Measurements from ENCODE around the gene MARCHF9.

Gene MARCHF9

GRCh38 chr12:57724003-57724935, 30.6 kb upstream of the MARCHF9 start:
- no peak for DNase-seq (ENCODE audit: low read depth in 2 of 2)

DNA sequence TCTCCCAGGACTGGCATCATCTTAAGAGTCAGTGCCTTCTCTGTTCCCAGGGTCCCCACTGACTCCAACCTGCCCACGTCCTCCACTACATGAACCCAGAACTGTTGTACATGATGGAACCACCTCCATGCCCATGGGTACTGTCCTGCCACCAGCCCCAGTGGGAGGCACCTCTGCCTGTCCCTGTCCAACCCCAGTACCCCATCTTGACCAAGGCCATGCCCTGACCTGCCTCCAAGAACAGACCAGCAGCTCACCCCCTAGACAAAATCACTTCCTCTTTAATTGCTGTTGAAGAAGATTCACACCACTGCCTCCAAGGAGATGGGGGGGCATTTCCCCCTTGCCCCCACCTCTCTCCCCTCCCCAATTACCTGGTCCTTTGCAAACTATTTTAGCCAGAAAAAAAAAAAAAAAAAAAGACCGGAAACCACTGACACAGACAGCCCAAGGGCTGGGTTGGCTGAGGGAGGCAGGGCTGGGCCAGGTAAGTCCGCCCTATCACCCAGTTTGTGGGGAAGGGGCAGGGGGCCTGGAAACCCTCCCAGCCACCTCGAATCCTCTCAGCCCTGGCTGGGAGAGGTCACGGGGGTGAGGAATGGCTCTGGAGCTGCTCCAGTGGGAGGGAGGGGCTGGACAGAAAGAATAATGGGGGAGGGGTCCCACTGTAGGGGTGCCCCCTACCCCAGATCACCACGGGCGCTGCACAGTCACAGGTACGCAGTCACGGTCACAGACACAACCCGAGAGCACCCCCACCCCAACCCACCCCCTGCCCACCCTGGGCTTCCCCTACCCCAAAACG, 29.8 kb upstream of the MARCHF9 start:
- DNase-seq (ENCODE audit: low read depth in 2 of 2): no peak

DNA sequence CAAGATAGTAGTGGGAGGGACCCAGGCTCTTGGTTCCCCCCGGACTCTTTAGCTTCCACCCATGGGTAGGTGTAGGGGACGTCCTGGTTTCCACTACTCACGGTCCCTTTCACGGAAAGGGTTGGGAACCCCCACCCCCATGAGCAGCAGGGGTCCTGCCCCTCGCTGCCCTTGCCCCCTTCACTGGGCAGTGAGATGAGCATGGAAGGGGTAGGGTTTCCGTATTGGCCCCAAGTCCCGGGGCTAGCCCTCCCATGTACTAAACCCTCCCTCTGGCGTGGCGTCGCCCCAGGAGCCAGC, 29.1 kb upstream of the MARCHF9 start:
- DNase-seq (ENCODE audit: low read depth in 2 of 2): no peak

GRCh38 chr12:57726151-57726883, 28.6 kb upstream of the MARCHF9 start:
- DNase-seq (ENCODE audit: low read depth in 2 of 2): no peak

DNA sequence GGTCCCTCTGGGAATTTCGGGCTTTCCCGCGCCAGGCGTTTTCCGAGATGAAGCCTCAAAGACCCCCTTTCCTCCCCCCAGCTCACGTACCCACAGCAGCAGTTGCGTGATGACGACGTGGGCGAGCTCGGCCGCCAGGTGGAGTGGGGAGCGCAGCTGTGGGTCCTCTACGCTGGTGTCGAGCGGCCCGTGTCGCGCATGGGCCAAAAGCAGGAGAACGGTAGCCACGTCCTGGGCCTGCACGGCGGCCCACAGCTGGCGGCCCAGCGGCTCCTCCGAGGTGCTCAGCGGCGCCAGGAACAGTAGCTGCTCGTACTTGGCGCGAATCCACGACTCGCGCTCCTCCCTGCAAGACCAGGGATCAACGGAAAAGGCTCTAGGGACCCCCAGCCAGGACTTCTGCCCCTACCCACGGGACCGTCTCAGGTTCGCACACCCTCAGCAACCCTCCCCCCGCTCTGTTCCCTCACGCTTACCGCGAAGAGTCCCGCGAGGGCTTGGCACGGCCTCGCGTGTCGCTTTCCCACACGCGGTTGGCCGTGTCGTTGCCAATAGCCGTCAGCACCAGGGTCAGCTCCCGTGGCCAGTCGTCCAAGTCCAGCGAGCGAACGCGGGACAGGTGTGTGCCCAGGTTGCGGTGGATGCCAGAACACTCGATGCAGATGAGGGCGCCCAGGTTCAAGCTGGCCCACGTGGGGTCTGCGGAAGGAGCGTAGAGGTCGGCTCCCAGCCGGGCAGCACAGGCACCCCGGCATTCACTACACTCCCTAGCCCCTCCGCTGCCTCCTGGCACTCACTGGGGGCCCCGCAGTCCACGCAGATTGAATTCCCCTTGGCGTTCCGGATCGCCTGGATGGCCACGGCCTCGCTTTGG, 27.8 kb upstream of the MARCHF9 start:
- DNase-seq (ENCODE audit: low read depth in 2 of 2): no peak

- no peak for DNase-seq (ENCODE audit: low read depth in 2 of 2)
Measured at GRCh38 chr12:57727758-57728395, 27.0 kb upstream of the MARCHF9 start.

DNA sequence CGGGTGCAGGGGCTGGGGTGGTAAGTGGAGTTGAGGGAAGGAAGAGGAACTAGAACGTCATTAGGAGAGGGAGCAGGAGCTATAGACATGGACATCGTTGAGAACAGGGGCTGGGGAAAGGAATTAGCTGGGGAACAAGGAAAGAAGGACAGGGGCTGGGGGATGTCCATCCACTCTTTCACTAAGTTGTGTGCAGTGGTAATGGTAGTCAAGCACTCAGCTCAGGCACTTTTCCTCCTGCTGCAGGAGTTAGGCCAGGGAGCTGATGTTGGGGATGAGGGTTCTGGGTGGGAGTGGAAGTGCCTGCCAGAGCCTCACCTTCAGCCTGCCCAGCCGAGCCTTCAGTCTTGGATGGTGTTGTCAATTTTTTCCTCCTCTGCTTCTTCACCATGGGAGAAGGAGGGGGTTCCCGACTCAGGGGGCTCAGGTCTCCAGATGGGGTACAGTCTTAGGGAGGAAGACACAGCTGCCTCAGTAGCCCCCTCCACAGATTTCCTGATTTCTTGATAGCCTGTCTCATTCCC, 25.5 kb upstream of the MARCHF9 start:
- no peak for DNase-seq (ENCODE audit: low read depth in 2 of 2)

- DNase-seq (ENCODE audit: low read depth in 2 of 2): no peak
Measured at GRCh38 chr12:57730336-57731067, 24.4 kb upstream of the MARCHF9 start.

- DNase-seq (ENCODE audit: low read depth in 2 of 2): no peak
Measured at GRCh38 chr12:57731411-57732080, 23.4 kb upstream of the MARCHF9 start.

DNA sequence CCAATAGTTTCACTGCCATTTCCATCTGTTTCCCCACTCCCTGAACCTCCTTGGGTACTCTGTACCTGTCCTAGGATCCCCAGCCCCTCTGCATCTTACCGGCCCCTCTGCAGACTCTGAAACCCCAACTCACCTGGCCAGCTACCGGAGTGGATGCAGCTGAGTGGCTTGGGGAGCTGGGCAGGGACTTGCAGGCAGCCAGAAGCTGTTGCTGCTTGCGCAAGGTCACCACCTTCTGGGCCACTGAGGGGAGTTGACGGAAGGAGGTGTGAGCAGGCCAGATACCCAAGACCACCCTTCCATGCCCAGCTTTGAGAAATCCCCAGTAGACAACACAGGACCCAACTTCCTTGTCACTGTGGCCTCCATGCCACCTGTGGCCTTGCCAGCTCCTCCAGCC, 22.6 kb upstream of the MARCHF9 start:
- no peak for DNase-seq (ENCODE audit: low read depth in 2 of 2)

- DNase-seq (ENCODE audit: low read depth in 2 of 2): no peak
Measured at GRCh38 chr12:57732726-57733593, 21.9 kb upstream of the MARCHF9 start.

DNA sequence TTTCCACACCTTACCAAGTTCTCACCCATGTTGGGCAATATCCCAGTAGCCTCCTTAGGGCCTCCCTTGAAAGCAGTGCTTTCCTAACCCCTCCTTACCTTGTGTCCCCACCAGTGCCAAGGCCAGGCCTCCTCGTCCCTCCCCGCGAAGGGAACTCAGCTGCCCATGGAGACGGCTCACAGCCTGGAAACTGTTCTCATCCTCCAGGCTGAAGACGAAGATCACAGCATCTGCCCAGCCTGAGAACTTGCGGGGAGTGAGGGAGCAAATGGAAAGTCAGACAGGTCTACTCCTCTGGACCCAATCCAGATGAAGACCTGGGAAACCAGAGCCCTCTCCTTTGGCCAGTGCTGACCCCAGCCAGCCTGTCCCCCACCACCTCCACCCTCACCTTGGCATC, 21.0 kb upstream of the MARCHF9 start:
- no peak for DNase-seq (ENCODE audit: low read depth in 2 of 2)

DNA sequence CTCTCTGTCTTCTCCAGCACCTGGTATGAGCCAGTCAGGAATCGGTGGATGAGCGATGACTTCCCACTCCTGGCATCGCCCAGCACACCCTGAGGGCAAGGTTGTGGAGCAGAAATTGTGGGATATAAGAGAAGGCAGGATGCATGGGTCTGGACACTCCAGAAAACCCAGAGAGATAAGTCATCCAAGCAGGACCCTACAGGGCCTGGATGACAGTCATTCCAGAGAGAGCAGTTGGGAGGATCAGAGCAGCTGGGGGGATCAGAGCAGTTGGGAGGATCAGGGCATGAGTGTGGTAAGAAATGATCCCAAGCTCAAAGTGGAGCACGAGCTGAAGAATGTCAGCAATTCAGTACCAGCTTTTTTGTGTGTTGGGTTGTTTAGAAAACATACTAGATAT, 20.3 kb upstream of the MARCHF9 start:
- DNase-seq (ENCODE audit: low read depth in 2 of 2): no peak

- no peak for DNase-seq (ENCODE audit: low read depth in 2 of 2)
Measured at GRCh38 chr12:57735198-57735855, 19.6 kb upstream of the MARCHF9 start.

DNA sequence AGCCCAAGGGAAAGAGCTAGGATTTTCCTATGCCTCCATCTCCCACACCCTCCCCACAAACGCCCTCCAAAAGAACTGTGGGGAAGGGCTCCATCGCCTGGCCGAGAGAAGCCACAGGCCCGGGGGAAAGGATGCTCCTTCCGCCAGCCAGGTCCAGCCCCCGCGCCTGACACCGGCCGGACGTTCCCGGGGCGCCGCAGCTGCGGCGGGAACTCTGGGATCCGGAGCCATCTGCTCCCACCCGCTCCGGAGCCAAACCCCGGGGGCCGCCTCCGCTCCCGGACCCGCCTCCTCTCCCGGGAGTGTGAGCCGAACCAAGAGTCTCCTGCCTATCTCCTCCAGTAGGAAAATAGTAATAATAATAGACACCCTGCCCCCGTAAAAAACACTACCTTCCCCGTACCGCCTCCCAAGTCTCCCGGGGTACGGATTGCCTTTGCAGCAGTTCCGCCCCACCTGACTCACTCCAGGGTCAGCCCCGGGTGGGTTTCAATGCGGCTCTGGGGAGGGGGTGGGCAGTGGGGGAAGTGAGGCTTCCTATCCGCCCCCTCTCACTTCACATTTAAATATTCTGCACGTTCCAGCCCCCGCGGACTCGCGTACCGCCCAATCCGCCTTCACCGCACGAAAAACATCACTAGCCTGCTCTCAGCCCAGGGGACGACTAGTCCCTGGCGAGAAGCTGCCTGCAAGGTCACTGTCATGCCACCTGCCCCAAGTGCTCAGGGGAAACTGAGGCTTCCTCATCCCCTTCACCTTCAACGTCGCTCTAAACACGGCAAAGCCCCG, 18.8 kb upstream of the MARCHF9 start:
- no peak for DNase-seq (ENCODE audit: low read depth in 2 of 2)

DNA sequence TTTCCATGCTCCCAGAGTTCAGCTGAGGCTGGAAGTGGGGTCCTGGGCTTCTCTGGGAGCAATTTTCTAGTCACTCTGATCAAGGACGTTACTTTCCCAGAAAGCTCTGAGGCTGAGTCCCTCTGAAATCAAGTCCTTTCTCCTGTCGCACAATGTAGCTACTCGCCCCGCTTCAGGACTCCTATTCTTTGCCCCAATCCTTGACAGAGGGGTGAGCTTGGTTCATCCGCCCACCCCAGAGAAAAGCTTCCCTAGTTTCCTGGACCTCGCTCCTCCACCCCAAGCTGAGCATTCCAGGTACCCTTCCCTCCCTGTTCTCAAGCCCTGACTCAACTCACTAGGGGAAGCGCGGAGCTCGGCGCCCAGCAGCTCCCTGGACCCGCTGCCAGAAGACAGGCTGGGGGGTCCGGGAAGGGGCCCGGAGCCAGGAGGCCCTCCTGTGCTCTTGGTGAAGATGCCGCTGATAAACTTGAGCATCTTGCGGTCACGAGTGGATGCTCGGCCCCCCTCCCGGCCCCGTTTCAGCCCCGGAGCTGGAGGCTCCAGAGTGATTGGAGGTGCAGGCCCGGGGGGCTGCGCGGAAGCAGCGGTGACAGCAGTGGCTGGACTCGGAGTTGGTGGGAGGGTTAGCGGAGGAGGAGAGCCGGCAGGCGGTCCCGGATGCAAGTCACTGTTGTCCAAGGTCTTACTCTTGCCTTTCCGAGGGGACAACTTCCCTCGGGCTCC, 18.0 kb upstream of the MARCHF9 start:
- no peak for DNase-seq (ENCODE audit: low read depth in 2 of 2)

Measured in stimulated activated CD4-positive, alpha-beta T cell treated with anti-CD3 and anti-CD28 coated beads, Interleukin-12 subunit alpha, Interleukin-12 subunit beta, amount 100 ng/mL, for 24 hours (primary cell).